T-helper 9 cell (primary cell): ENCODE measurements around the gene CORO2B.
"Not testable (repeated sequence)": the region's sequence is repeated elsewhere in the genome, so short reads cannot be mapped to it uniquely, and the experiment has no call there.

ENCODE experiments used
- DNase-seq: peaks from one replicate; pipeline ENCODE4 v3.0.0-alpha.2; 2020

The CORO2B gene

DNA sequence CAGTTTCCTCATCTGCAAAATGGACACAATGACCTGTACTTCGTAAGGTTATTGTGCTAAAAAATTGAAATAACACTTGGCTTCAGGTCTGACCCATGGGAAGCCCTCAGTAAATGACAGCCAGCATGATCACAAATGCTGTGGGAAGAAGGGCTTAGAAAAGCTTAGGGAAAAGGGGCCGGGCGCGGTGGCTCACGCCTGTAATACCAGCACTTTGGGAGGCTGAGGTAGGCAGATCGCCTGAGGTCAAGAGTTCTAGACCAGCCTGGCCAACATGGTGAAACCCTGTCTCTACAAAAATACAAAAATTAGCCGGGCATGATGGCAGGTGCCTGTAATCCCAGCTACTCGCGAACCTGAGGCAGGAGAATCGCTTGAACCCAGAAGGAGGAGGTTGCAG, 102.0 kb downstream of the CORO2B start:
- not testable (repeated sequence) for DNase-seq

- no peak for DNase-seq
These were observed 103.0 kb downstream of the CORO2B start for GRCh38 chr15:68681836-68682235.

GRCh38 chr15:68682330-68682729, 103.5 kb downstream of the CORO2B start:
- no peak for DNase-seq

DNA sequence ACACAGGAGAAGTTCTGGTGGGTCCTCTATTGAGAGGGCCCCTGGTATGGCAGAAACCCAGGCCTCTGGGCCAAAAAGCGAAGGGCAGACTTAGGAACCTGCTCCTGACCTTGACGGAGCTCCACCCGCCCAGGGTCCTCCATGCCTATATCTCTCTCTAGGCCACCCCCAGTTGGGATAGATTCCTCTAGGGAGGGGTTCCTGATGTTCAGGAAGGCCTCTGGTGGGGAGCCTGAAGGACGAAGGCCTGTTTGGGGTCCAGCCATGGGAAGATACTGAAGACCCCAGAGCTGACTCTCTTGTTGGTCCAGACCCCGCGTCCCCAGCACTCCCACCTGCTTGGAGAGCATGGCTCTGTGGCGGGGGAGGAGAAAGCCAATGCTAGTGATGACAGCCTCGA, 104.2 kb downstream of the CORO2B start:
- no peak for DNase-seq

GRCh38 chr15:68683551-68683950, 104.8 kb downstream of the CORO2B start:
- DNase-seq = no peak

GRCh38 chr15:68684476-68684875, 105.7 kb downstream of the CORO2B start:
- no peak for DNase-seq

DNA sequence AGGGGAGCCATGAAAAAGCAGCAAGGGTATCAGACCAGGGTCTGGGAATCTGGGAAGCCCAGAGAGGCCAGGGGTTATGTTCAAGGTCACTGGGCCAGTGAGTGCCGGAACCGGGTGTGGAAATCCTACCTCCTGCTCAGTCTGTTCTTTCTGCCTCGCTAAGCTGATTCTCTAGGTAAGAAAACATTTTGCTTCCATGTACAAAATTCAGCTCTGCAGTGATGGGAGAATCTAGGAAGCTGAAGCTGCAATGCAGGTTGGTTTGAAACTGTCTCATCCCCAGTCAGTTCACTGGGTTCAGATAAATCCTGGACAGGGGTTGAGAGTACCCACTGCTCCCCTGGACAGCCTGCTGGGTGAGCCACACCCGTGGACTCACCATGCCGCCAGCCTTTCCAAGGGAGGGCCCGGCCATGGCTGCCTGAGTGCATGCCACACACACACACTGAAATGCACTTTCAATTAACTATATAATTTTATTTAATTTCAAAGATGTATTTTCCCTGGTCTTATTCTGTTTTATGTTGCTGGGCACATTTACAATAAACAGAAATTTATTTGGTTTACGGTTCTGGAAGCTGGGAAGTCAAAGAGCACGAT, 108.4 kb downstream of the CORO2B start:
- no peak for DNase-seq

DNA sequence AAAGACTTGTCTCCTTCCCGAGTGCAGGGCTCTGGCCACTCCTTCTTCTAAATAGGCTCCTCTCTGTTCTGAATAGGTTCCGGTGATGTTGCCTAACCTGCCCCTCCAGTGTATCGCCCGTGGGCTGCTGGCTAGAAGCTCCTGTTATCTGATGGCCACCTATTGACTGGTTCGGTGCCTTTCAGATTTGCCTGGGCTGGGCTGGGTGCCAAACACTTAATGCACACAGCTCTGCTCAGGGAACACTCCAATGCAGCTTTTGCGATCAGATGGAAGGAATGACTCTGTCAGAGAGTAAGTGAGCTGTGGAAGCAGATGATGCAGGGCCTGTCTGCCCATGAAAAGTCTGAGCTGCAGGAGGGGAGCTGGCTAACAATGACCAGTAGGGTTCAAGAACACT, 112.9 kb downstream of the CORO2B start:
- no peak for DNase-seq

- no peak for DNase-seq
These were observed 114.3 kb downstream of the CORO2B start for GRCh38 chr15:68693071-68693470.

- DNase-seq = no peak
These were observed 115.3 kb downstream of the CORO2B start for GRCh38 chr15:68694111-68694510.

- DNase-seq = no peak
These were observed 116.3 kb downstream of the CORO2B start for GRCh38 chr15:68695061-68695595.

DNA sequence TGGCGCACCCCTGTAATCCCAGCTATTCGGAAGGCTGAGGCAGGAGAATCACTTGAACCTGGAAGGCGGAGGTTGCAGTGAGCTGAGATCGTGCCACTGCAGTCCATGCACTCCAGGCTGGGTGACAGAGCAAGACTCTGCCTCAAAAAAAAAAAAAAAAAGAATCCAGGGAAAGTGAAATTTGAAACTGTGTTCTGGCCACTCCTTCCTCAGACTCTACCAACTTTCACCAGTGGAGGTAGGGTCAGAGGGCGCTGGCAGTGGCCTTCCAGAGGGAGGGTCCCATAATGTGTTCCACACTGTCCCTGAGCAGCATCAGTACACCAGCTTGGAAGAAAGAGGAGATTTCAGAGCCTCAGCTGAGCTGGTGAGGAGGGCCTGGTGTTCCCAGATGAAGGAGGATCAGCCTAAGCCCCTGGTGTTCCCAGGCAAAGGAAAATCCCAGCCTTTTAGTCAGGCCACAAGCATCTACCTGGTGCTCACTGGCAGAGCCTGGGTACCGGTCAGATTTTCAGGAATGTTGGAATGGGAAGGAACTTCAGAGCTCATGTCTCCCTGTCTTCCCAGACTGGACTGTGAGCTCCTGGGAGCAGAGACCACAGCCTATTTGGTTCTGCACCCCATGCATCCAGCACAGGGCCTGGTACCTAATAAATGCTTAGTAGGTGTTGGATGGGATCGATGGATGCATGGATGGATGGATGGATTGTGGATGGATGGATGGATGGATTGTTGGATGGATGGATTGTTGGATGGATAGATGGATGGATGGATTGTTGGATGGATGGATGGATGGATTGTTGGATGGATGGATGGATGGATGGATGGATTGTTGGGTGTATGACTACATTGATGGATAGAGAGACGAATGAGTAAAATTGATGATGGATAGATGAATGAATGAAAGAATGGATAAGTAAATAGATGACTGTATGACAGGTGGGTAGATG, 117.9 kb downstream of the CORO2B start:
- no peak for DNase-seq

GRCh38 chr15:68697711-68698690, 119.2 kb downstream of the CORO2B start:
- no peak for DNase-seq

DNA sequence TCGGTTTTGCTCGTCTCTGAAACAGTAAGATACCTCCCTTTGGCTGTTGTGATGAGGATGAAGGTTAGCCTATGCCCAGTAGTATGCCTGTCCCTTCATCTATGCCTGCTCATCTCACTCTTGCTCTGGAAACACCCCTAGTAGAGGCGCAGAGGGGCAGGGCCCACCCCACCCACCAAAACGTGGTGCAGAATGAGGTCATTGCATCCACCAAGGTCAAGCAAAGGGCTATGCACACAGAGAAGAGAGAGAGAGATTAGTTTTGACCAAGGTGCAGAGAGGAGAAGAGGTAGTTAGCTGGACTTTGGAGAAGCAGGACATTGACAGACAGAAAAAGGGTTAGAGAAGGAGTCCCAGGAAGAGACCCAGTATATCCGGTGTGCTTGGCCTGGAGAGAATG, 119.9 kb downstream of the CORO2B start:
- DNase-seq = no peak

- DNase-seq = no peak
These were observed 120.5 kb downstream of the CORO2B start for GRCh38 chr15:68699124-68699880.

GRCh38 chr15:68699881-68700454, 121.2 kb downstream of the CORO2B start:
- DNase-seq = no peak

GRCh38 chr15:68700455-68701123, 121.8 kb downstream of the CORO2B start:
- DNase-seq = no peak

DNA sequence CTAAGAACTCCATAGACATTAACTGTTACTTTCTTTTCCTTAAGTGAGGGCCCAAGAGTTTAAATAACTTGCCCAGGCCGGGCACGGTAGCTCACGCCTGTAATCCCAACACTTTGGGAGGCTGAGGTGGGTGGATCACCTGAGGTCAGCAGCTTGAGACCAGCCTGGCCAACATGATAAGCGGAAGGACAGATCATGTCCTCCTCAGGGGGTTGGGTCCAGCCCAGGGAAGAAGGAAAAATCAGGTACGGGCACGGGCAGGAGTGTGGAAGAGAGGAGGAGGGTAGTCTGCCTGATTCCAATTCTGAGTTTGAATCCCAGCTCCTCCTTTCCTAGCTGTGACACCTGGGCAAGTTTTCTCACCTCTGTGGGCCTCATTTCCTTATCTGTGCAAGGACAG, 123.1 kb downstream of the CORO2B start:
- no peak for DNase-seq

GRCh38 chr15:68704496-68705021, 125.8 kb downstream of the CORO2B start:
- no peak for DNase-seq

- no peak for DNase-seq
These were observed 127.5 kb downstream of the CORO2B start for GRCh38 chr15:68706256-68706655.

DNA sequence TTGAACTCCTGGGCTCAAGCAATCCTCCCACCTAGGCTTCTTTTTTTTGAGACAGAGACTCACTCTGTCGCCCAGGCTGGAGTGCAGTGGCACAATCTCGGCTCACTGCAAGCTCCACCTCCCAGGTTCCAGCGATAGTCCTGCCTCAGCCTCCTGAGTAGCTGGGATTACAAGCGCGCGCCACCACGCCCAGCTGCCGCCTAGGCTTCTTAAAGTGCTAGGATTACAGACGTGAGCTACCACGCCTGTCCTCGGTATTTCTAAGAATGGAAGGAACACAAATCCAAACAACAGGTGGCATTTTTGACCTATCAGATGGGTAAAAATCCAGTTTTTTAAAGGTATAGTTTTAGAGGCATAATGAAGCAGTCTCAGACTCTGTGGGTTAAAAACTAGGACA, 128.1 kb downstream of the CORO2B start:
- DNase-seq = no peak
